Colon (tissue), 2 donors: ENCODE results near the gene KRTAP1-3.
"Not testable (repeated sequence)": the region's sequence is repeated elsewhere in the genome, so short reads cannot be mapped to it uniquely, and the experiment has no call there.

Experiments
- FAIRE-seq: peaks from 2 replicates; lab custom pipeline; 2012; peaks lifted over from hg19 to GRCh38; lab: Jason Lieb, UNC
- donor health status: control.
- donor health status: control.

Gene KRTAP1-3

DNA sequence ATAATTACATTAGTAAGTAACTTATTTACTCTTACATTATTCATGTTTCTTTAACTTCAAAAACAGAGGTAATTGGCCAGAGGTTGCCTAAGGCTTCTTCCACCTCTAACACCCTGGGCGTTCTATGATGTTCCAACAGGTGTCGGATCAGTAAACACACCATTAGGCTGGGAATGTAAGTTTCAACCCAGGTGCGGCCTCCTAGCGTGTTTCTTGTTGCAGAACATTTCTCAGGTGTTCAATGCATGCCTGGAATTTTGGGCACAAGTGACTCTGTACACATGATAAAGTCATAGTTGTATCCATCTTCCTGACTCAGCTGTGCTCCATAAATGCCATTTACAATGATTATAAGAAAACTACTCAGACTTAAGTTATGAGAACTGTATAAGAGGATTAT lies 19.4 kb upstream of the KRTAP1-3 start:
- no peak for FAIRE-seq

GRCh38 chr17:41052566-41052965 lies 17.9 kb upstream of the KRTAP1-3 start:
- no peak for FAIRE-seq

DNA sequence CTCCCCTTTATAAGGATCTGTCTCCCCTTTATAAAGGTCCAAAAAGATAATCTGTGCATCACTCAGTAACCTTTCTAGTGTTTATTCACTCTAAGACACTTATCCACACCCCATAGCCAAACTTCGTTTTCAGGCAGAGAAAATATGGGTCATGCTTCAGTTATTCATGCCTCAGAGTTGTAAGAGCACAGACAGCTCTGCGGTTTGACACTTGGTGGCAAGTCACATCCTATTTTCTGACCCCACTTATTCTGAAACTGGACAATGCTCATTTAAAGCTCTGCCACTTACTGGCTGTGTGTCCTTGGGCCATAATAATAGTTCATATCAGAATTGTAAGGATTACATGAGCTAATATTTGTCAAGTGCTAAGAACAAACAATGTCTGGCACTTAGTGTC lies 14.4 kb upstream of the KRTAP1-3 start:
- no peak for FAIRE-seq

- FAIRE-seq, result no peak
These were observed 13.8 kb upstream of the KRTAP1-3 start for GRCh38 chr17:41048441-41048840.

GRCh38 chr17:41046735-41047465 lies 12.2 kb upstream of the KRTAP1-3 start, which contains the start of gene KRTAP2-1:
Gene KRTAP2-1, minus strand, starts transcription at chr17:41047316. Its CDS starts 49 bp downstream, at chr17:41047267.
- FAIRE-seq, result not testable (repeated sequence)

- FAIRE-seq, result no peak
These were observed 8.3 kb upstream of the KRTAP1-3 start for GRCh38 chr17:41042953-41043352.

- not testable (repeated sequence) for FAIRE-seq
These were observed 6.3 kb upstream of the KRTAP1-3 start, which contains the start of gene KRTAP1-1 for GRCh38 chr17:41040783-41041571. Gene KRTAP1-1, minus strand, starts transcription at chr17:41041450. Its CDS starts 53 bp downstream, at chr17:41041397.

- FAIRE-seq, result no peak
These were observed 3.2 kb upstream of the KRTAP1-3 start for GRCh38 chr17:41037853-41038350.

DNA sequence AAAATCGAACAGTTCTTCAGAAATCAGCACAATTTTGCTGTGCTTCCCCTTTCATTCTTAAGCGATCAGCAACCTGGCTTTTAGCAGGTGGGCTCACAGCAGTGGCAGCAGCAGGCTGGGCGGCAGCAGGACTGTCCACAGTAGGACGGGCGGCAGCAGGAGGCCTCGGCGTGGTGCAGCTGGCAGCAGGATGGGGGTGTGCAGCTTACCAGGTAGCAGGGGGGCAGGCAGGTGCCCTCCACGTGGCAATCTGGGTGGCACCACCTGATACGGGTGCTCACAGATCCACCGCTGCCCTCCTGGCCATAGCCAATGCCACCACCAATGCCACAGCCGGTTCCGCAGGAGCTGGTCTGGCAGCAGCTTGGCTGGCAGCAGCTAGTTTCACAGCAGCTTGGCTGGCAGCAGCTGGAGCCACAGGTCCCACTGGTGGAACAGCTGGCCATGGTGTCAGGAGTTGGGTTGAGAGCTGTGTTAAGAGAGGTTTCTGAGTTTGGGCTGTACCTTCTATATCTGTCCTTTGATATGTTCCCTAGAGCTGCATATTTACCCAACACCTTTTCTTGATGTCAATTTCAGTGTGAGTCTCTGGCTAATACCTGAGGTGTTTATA lies 4.9 kb downstream of the KRTAP1-3 start, which contains the start of gene KRTAP1-4:
TSS of gene KRTAP1-4 (minus strand) at position 563 of the 613 bp plus-strand sequence. CDS start at position 446, 117 bp downstream.
- FAIRE-seq, result no peak

GRCh38 chr17:41026715-41027471 lies 7.8 kb downstream of the KRTAP1-3 start, which contains the start of gene KRTAP1-5:
Gene KRTAP1-5, minus strand, starts transcription at chr17:41027208. Its CDS starts 53 bp downstream, at chr17:41027155.
- FAIRE-seq, result no peak

DNA sequence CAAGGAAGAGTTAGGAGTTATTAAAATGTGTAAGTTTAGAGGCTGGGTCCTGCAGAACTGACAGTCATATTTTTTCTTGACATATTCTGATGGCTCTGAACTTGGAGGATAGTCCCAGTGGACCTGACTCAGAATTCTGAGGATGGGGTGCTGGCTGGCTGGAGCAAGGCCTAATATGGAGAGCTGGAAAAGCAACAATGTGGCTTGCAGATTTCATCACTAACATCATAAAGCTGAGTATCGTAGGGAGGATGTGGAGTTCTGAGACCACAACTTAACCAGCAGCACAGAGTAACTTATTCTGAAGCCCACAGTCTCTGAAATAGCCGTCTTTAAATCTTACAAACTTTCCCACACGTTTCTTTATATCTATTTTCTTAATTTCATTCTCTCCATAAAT lies 10.0 kb downstream of the KRTAP1-3 start:
- FAIRE-seq, result no peak

DNA sequence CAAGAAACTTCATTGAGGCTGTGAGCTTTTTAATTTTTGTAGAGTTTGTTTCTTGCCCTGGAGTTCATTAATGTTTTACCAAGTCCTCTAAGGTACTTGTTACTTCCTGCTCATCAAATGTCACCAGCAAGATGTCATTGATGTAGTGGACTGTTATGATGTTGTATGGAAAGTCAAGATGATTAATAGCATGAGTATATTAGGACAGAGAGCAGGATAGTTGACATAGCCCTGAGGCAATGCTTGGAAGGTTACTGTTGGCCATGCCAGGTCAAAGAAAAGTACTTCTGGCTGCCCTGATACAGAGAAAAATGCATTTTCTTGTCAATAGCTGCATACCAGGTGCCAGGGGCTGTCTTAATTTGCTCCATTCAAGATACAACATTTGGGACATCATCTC lies 14.3 kb downstream of the KRTAP1-3 start:
- FAIRE-seq, result no peak

DNA sequence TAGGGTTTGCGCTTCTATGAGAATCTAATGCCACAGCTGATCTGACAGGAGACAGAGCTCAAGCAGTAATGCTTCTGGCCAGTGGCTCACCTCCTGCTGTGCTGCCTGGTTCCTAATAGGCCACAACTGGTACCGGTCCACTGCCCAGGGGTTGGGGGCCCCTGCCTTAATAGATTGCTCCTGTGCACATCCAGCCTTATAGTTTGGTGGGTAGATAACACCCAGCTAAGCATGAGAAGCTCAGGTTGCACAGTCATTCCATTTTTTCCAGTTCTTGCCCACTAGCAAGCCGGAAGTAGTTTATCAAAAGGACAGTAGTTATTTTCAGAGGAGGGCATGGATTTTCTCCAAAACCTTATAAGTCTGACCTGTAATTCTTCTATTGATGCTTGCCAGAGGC lies 15.3 kb downstream of the KRTAP1-3 start:
- no peak for FAIRE-seq

- no peak for FAIRE-seq
These were observed 16.1 kb downstream of the KRTAP1-3 start for GRCh38 chr17:41018541-41018940.

DNA sequence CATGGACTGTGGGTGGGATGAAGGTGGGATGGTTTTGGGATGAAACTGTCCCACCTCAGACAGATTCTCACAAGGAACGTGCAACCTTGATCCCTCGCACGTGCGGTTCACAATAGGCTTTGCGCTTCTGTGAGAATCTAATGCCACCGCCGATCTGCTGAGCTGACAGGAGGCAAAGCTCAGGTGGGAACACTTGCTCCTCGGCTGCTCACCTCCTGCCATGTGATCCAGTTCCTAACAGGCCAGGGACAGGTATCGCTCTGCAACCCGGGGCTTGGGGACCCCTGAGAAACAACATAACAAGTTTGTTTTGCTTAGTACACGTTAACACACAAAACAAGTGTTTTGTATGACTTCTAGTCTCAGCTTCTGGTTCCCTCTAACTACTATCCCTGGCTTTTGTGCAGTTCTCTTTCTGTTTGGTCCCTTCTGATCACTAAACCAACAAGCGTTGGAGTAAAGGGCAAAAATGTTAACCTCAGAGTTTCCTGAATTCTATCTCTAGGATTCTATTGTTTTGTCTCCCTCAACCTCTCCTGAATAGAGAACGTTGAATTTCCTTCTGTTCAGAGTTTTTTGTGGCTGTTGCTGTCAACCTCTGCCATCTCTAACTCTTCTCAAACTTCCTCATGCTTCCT lies 18.0 kb downstream of the KRTAP1-3 start:
- no peak for FAIRE-seq

DNA sequence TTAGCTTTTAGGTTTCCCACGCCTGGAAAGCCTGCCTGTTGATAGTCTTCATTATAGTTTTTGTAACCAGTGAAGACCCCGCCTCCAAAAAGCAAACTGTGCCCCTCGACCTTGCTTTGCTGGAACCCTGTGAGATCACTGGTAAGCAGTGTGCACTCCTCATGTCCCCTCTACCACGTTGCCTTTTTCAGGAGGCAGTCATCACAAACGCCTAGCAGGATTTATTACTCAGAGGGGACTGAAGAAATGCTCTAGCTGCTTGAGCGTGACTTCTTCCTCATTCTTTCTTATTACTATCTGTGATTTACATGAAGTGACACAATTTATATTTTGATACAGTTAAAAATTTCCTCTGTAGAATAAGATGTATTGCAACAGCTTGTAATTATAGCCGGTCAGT lies 19.2 kb downstream of the KRTAP1-3 start:
- no peak for FAIRE-seq

DNA sequence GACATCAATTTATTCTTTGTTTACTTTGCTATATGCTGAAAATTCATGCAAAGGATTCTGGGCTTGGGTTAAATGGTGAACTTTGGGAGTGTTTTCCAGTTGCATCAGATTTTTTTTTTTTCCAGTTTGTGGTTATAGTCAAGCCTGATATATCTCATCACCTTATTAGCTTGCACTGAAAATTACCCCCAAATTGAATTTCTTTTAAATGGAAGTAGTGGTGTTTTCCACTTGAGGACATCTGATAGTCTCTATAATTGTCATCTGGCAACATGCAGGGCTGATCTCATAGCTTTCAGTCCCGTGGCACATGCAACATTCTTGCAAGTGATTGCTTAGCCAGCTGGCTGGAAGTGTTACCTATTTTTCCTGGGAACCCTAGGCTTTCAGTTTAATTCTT lies 21.1 kb downstream of the KRTAP1-3 start:
- no peak for FAIRE-seq

GRCh38 chr17:41013181-41013580 lies 21.5 kb downstream of the KRTAP1-3 start:
- no peak for FAIRE-seq

- no peak for FAIRE-seq
These were observed 22.2 kb downstream of the KRTAP1-3 start for GRCh38 chr17:41012326-41013120.

- no peak for FAIRE-seq
These were observed 24.2 kb downstream of the KRTAP1-3 start for GRCh38 chr17:41010441-41010840.
